WERI-Rb-1 (cell line): Measurements from ENCODE around the gene LSM7.

ENCODE experiments used
- DNase-seq: peaks from one replicate; pipeline ENCODE4 v3.0.0-alpha.2; 2020
- H3K27ac ChIP-seq: fragments of 250-450 bp; sonication (Bioruptor Pico); 2 replicates; pipeline ENCODE4 v1.5.1; 2020; ENCODE audit warnings: mild to moderate bottlenecking, moderate library complexity
- H3K27me3 ChIP-seq: fragments of 250-450 bp; sonication (Bioruptor Pico); 2 replicates; pipeline ENCODE4 v1.5.1; 2021; ENCODE audit warnings: mild to moderate bottlenecking, low read depth, moderate library complexity; ENCODE audit not compliant: insufficient read depth, severe bottlenecking
- H3K36me3 ChIP-seq: fragments of 250-450 bp; sonication (Bioruptor Pico); 2 replicates; pipeline ENCODE4 v1.5.1; 2020; ENCODE audit warnings: mild to moderate bottlenecking, moderate library complexity
- H3K4me3 ChIP-seq: 2 replicates; pipeline ENCODE4 v1.5.1; 2011; ENCODE audit warnings: low read depth, mild to moderate bottlenecking, control low read depth, low read length
- H3K9me3 ChIP-seq: fragments of 250-450 bp; sonication (Bioruptor Pico); 2 replicates; pipeline ENCODE4 v1.5.1; 2021; ENCODE audit warnings: mild to moderate bottlenecking, moderate library complexity; ENCODE audit not compliant: severe bottlenecking
- CTCF ChIP-seq: IDR thresholded peaks from 2 replicates; pipeline ENCODE4 v1.5.1; 2011; ENCODE audit warnings: low read depth, mild to moderate bottlenecking, control low read depth, inconsistent platforms, low read length

LSM7 gene

GRCh38 chr19:2361246-2362045 lies 33.1 kb upstream of the LSM7 start:
- no peaks in the 10 kb centered on the region for H3K36me3 ChIP-seq
- DNase-seq = no peak
- H3K4me3 ChIP-seq = no peak overlapping the region
- H3K9me3 ChIP-seq = no peaks in the 10 kb centered on the region
- no peaks in the 10 kb centered on the region for H3K27me3 ChIP-seq
- no peak for TF ChIP-seq CTCF
- no peak overlapping the region for H3K27ac ChIP-seq

GRCh38 chr19:2360833-2361232 lies 32.4 kb upstream of the LSM7 start:
- no peaks in the 10 kb centered on the region for H3K9me3 ChIP-seq
- no peak overlapping the region for H3K4me3 ChIP-seq
- no peak overlapping the region for H3K27ac ChIP-seq
- no peaks in the 10 kb centered on the region for H3K36me3 ChIP-seq
- TF ChIP-seq CTCF = no peak
- no peak for DNase-seq
- no peaks in the 10 kb centered on the region for H3K27me3 ChIP-seq

GRCh38 chr19:2359992-2360685 lies 31.8 kb upstream of the LSM7 start, which contains the start of gene TMPRSS9:
TSS of gene TMPRSS9 (plus strand) at chr19:2360265. CDS start at chr19:2389786, 29,521 bp downstream.
- no peaks in the 10 kb centered on the region for H3K36me3 ChIP-seq
- H3K4me3 ChIP-seq = no peak within 1 kb of the TSS
- H3K27me3 ChIP-seq = no peaks in the 10 kb centered on the region
- no peak for TF ChIP-seq CTCF
- no peak for DNase-seq
- H3K9me3 ChIP-seq = no peaks in the 10 kb centered on the region
- H3K27ac ChIP-seq = no peak within 1 kb of the TSS

GRCh38 chr19:2358548-2359173 lies 30.3 kb upstream of the LSM7 start:
- no peaks in the 10 kb centered on the region for H3K9me3 ChIP-seq
- H3K27ac ChIP-seq = no peak overlapping the region
- no peak for DNase-seq
- H3K36me3 ChIP-seq = peaks cover 4% of the 10 kb centered on the region; the same call in 1 of the 2 replicates
- H3K27me3 ChIP-seq = no peaks in the 10 kb centered on the region
- TF ChIP-seq CTCF = no peak
- no peak overlapping the region for H3K4me3 ChIP-seq

- Histone ChIP-seq H3K9me3 (no peaks in the 10 kb centered on the region), H3K4me3 (no peak overlapping the region), H3K27me3 (no peaks in the 10 kb centered on the region), H3K36me3 (peaks cover 4% of the 10 kb centered on the region; the same call in 1 of the 2 replicates), H3K27ac (no peak overlapping the region)
- TF ChIP-seq CTCF = no peak
- no peak for DNase-seq
Measured at GRCh38 chr19:2357279-2358206, 29.2 kb upstream of the LSM7 start.
